GM12878 (cell line): ENCODE measurements around the gene OGFR. TPM values are rescaled to one million over a fixed set of nuclear protein-coding genes. Genes with fewer than 3 reads are reported as not detected.

Experiments used
- ATAC-seq: fragments of 200-7000 bp; cut with Tn5 transposase; 3 replicates; pipeline ENCODE4 v1.9.1; 2020; ENCODE audit warnings: mild to moderate bottlenecking, moderate library complexity
- BruUV-seq: library from RNA; stranded (reverse); fragments of 400-500 nt; replicated peaks from 2 replicates; lab custom pipeline; 2021; lab: Mats Ljungman, UMichigan
- CTCF ChIA-PET: fragments of 300-600 bp; sonication (Branson Sonifier 250); formaldehyde crosslinking; extraction: SDS; loops from one replicate; lab custom pipeline; 2021; ENCODE audit warnings: inconsistent platforms; lab: Yijun Ruan, JAX
- POLR2A ChIA-PET: fragments of 350-600 bp; formaldehyde crosslinking; extraction: SDS; loops from one replicate; lab custom pipeline; 2021; ENCODE audit warnings: inconsistent platforms; lab: Charles Lee
- RAD21 ChIA-PET: fragments of 300-600 bp; sonication (Branson Sonifier 250); formaldehyde crosslinking; loops from one replicate; lab custom pipeline; 2023; ENCODE audit warnings: antibody characterized with exemption; ENCODE audit not compliant: unreplicated experiment; lab: Charles Lee
- SMC1A ChIA-PET: fragments of 300-600 bp; sonication (Branson Sonifier 250); formaldehyde crosslinking; loops from one replicate; lab custom pipeline; 2023; ENCODE audit not compliant: unreplicated experiment, uncharacterized antibody; lab: Charles Lee
- DNase-seq: peaks from one replicate; pipeline ENCODE4 v3.0.0-alpha.2; 2011; ENCODE audit warnings: low read depth, low spot score
- FAIRE-seq: peaks from 3 replicates; lab custom pipeline; 2011; peaks lifted over from hg19 to GRCh38; lab: Jason Lieb, UNC
- H2AFZ ChIP-seq: 2 replicates; pipeline ENCODE4 v1.6.0; 2011; ENCODE audit warnings: low read depth, low read length, control low read depth; ENCODE audit not compliant: control insufficient read depth
- H3K27ac ChIP-seq: 2 replicates; pipeline ENCODE4 v1.5.1; 2011; ENCODE audit warnings: control low read depth; ENCODE audit not compliant: control insufficient read depth, insufficient read depth
- H3K27me3 ChIP-seq, 2 experiments: replicated peaks in 1 of 2; 2 replicates each; pipeline versions ENCODE4 v1.6.0 to v1.6.1; 2011; ENCODE audit warnings: low read length in 1 of 2; ENCODE audit not compliant: control insufficient read depth in 2 of 2, insufficient read depth in 2 of 2
- H3K36me3 ChIP-seq, 2 experiments: 2 replicates each; pipeline ENCODE4 v1.5.1; 2011; ENCODE audit warnings: low read length in 1 of 2; ENCODE audit not compliant: control insufficient read depth in 2 of 2, insufficient read depth in 2 of 2
- H3K4me1 ChIP-seq: 2 replicates; pipeline ENCODE4 v1.6.1; 2011; ENCODE audit warnings: mild to moderate bottlenecking, low read length, moderate library complexity, mixed read lengths; ENCODE audit not compliant: control insufficient read depth, insufficient read depth
- H3K4me2 ChIP-seq: 2 replicates; pipeline ENCODE4 v1.6.0; 2011; ENCODE audit warnings: control low read depth; ENCODE audit not compliant: control insufficient read depth, insufficient read depth
- H3K4me3 ChIP-seq: fragments of 200-600 bp; sonication (generic); 2 replicates; pipeline ENCODE4 v1.5.1; 2016
- H3K79me2 ChIP-seq: 2 replicates; pipeline ENCODE4 v1.6.0; 2011; ENCODE audit warnings: low read length; ENCODE audit not compliant: control insufficient read depth, insufficient read depth
- H3K9ac ChIP-seq: 2 replicates; pipeline ENCODE4 v1.8.0; 2011; ENCODE audit warnings: low read length, control low read depth, mixed read lengths; ENCODE audit not compliant: control insufficient read depth, insufficient read depth
- H3K9me3 ChIP-seq: replicated peaks from 3 replicates; pipeline ENCODE4 v1.5.1; 2011; ENCODE audit warnings: mild to moderate bottlenecking, low read length; ENCODE audit not compliant: control insufficient read depth, insufficient read depth
- H4K20me1 ChIP-seq: 2 replicates; pipeline ENCODE4 v1.6.0; 2011; ENCODE audit not compliant: control insufficient read depth, insufficient read depth
- CBX5 ChIP-seq: sonication (generic); IDR thresholded peaks from 2 replicates; pipeline ENCODE4 v1.6.1; 2016; ENCODE audit warnings: low read depth, moderate library complexity, mild to moderate bottlenecking, inconsistent platforms
- CREB1 ChIP-seq: IDR thresholded peaks from 2 replicates; pipeline ENCODE4 v1.6.1; 2012; ENCODE audit warnings: low read depth, mild to moderate bottlenecking, inconsistent platforms
- HDAC2 ChIP-seq: fragments of 200-600 bp; sonication (generic); IDR thresholded peaks from 2 replicates; pipeline ENCODE4 v1.6.1; 2017
- KAT2A ChIP-seq: conservative IDR thresholded peaks from 2 replicates; pipeline ENCODE4 v1.6.1; 2011; ENCODE audit warnings: low read depth, low read length; ENCODE audit not compliant: control insufficient read depth
- KLF5 ChIP-seq: fragments of 450-650 bp; IDR thresholded peaks from 2 replicates; pipeline ENCODE4 v1.6.1; 2014; ENCODE audit warnings: mild to moderate bottlenecking; ENCODE audit not compliant: partially characterized antibody
- PAX8 ChIP-seq: fragments of 450-650 bp; IDR thresholded peaks from 2 replicates; pipeline ENCODE4 v1.6.1; 2017; ENCODE audit warnings: mild to moderate bottlenecking, moderate library complexity
- POLR2A ChIP-seq: IDR thresholded peaks from 2 replicates; pipeline ENCODE4 v1.6.1; 2011; ENCODE audit warnings: low read depth, mild to moderate bottlenecking, low read length
- SIX5 ChIP-seq: IDR thresholded peaks from 2 replicates; pipeline ENCODE4 v1.6.1; 2011; ENCODE audit warnings: mild to moderate bottlenecking, low read depth, low read length, moderate library complexity; ENCODE audit not compliant: severe bottlenecking
- SREBF2 ChIP-seq: IDR thresholded peaks from 2 replicates; pipeline ENCODE4 v1.6.1; 2012; ENCODE audit warnings: mild to moderate bottlenecking, low read length
- STAT3 ChIP-seq: IDR thresholded peaks from 2 replicates; pipeline ENCODE4 v1.6.1; 2011; ENCODE audit warnings: low read depth, low read length, improper control_type of control experiment
- ZNF622 ChIP-seq: fragments of 450-650 bp; IDR thresholded peaks from 2 replicates; pipeline ENCODE4 v1.6.1; 2017; ENCODE audit warnings: mild to moderate bottlenecking, inconsistent platforms
- WGBS: methylation state at CpG from one replicate; pipeline ENCODE4 v1.1.6; 2016; ENCODE audit warnings: low lambda C conversion rate; ENCODE audit not compliant: insufficient replicate concordance, insufficient coverage; ENCODE audit errors: missing lambda C conversion rate; 5-methylcytosine and 5-hydroxymethylcytosine counted together
- in situ Hi-C: fragments of 300-500 bp; cut with MboI; formaldehyde crosslinking; loops from 9 replicates; pipeline ENCODE4 v1.14.3; 2018; ENCODE audit warnings: mixed read lengths
- intact Hi-C: fragments of 100-400 bp; cut with micrococcal nuclease; formaldehyde crosslinking; loops from one replicate; pipeline ENCODE4 v1.14.2; 2022; ENCODE audit not compliant: unreplicated experiment
- polyA plus RNA-seq, 11 experiments: library from polyadenylated mRNA; depleted of rRNA in 4 of 11; unstranded in 6 of 11; stranded (reverse) in 5 of 11; fragments of >200 nt; fragmentation: Nextera tagmentation in 4 of 11; fragmentation: Illumina TruSeq in 1 of 11; extraction: Ambion mirVana in 4 of 11; extraction: Trizol in 1 of 11; gene quantifications; 1 replicate in 1 of 11; 2 replicates in 10 of 11; pipeline versions ENCODE4 v1.2.1 to v1.2.3, GENCODE V29; 2011 to 2016; ENCODE audit warnings: inconsistent platforms in 2 of 11, missing spikeins in 2 of 11, low read depth in 1 of 11
- total RNA-seq, 4 experiments: library from RNA; depleted of rRNA in 3 of 4; stranded (reverse); fragments of >200 nt in 3 of 4; fragmentation: Illumina TruSeq in 1 of 4; extraction: Trizol in 1 of 4; gene quantifications; 2 replicates each; pipeline versions ENCODE4 v1.2.1 to v1.2.3, GENCODE V29; 2013 to 2021
- TF ChIP-seq, protein P1 (sequence below): fragments of 450-650 bp; IDR thresholded peaks from 2 replicates; pipeline ENCODE4 v1.6.1; 2018; ENCODE audit warnings: borderline replicate concordance, mild to moderate bottlenecking; ENCODE audit not compliant: partially characterized antibody

OGFR gene
- total and polyA plus RNA-seq, 10 of the 15 experiments (the other 5 are each of a cell fraction or from before 2014, with no cell fraction given), result 0.72 to 62.1 (median 27.3) TPM

- H3K9ac ChIP-seq, result no peak overlapping the region
- H4K20me1 ChIP-seq, result no peaks in the 10 kb centered on the region
- H3K4me3 ChIP-seq, result no peak overlapping the region
- TF ChIP-seq KAT2A (no peak), HDAC2 (no peak), CREB1 (no peak), POLR2A (no peak), ZNF622 (no peak), KLF5 (no peak), SREBF2 (no peak), SIX5 (no peak), STAT3 (no peak), CBX5 (no peak), PAX8 (no peak)
- TF ChIP-seq, protein P1, sequence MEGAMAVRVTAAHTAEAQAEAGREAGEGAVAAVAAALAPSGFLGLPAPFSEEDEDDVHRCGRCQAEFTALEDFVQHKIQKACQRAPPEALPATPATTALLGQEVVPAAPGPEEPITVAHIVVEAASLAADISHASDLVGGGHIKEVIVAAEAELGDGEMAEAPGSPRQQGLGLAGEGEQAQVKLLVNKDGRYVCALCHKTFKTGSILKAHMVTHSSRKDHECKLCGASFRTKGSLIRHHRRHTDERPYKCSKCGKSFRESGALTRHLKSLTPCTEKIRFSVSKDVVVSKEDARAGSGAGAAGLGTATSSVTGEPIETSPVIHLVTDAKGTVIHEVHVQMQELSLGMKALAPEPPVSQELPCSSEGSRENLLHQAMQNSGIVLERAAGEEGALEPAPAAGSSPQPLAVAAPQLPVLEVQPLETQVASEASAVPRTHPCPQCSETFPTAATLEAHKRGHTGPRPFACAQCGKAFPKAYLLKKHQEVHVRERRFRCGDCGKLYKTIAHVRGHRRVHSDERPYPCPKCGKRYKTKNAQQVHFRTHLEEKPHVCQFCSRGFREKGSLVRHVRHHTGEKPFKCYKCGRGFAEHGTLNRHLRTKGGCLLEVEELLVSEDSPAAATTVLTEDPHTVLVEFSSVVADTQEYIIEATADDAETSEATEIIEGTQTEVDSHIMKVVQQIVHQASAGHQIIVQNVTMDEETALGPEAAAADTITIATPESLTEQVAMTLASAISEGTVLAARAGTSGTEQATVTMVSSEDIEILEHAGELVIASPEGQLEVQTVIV, result no peak
- RAD21 ChIA-PET, result interaction anchor here (0.8 to 1.6 kb wide), 5 partner anchors 11 to 16 kb away, joined by 3 to 6 read pairs (median 5); partner anchors contain the start of gene MRGBP
- H2AFZ ChIP-seq, result no peak overlapping the region
- ATAC-seq (no peak), FAIRE-seq (no peak), DNase-seq (no peak)
- CTCF ChIA-PET, result interaction anchor here (0.5 to 4.4 kb wide), 21 partner anchors 12 to 398 kb away, joined by 3 to 43 read pairs (median 4); partner anchors contain the start of gene MRGBP
- SMC1A ChIA-PET, result interaction anchor here (0.6 to 1.4 kb wide), 6 partner anchors 10 to 398 kb away, joined by 3 to 4 read pairs (median 4); partner anchors contain the start of gene MRGBP
- H3K79me2 ChIP-seq, result peaks cover 25% of the 10 kb centered on the region
- no TSS peak for BruUV-seq
- no peaks in the 10 kb centered on the region for H3K9me3 ChIP-seq
- no peaks in the 10 kb centered on the region for H3K27me3 ChIP-seq
- peaks cover 12 to 32% of the 10 kb centered on the region in 2 experiments; a peak in 3 of 4 replicates for H3K36me3 ChIP-seq
- intact Hi-C loops (loop anchor here (1.0 to 5.0 kb wide), 3 partner anchors 139 to 305 kb away; no protein-coding TSS in a partner anchor), in situ Hi-C loops (no loop called here)
- WGBS, result 83% methylated on average over 23 of the region's 23 CpGs
- peak overlapping the region; percentile 92 for H3K4me2 ChIP-seq
- POLR2A ChIA-PET, result interaction anchor here (0.6 to 1.6 kb wide), 3 partner anchors 14 to 640 kb away, joined by 3 to 6 read pairs (median 4); no protein-coding TSS in a partner anchor
- H3K27ac ChIP-seq, result no peak overlapping the region
- peaks cover 18% of the 10 kb centered on the region for H3K4me1 ChIP-seq
Observed at GRCh38 chr20:62807444-62808210, 3.0 kb downstream of the OGFR start.
